K562 (cell line): ENCODE results near the gene ZBP1. TPM values are rescaled to one million over a fixed set of nuclear protein-coding genes. Genes with fewer than 3 reads are reported as not detected.

Source experiments
- ATAC-seq: fragments of 200-7000 bp; cut with Tn5 transposase; 3 replicates; pipeline ENCODE4 v1.9.1; 2020; ENCODE audit warnings: moderate library complexity
- BruUV-seq: library from RNA; stranded (reverse); fragments of 400-500 nt; replicated peaks from 2 replicates; lab custom pipeline; 2021; lab: Mats Ljungman, UMichigan
- CTCF ChIA-PET: fragments of 300-600 bp; formaldehyde crosslinking; extraction: SDS; loops from one replicate; lab custom pipeline; 2021; ENCODE audit warnings: low intra/inter-chr PET ratio; lab: Yijun Ruan, JAX
- POLR2A ChIA-PET: fragments of 300-600, 350-650 bp; sonication (Branson Sonifier 250); formaldehyde crosslinking; extraction: SDS; loops from one replicate; lab custom pipeline; 2021; ENCODE audit warnings: antibody characterized with exemption, inconsistent platforms; lab: Yijun Ruan, JAX
- DNase-seq, 4 experiments: peaks; one replicate each; pipeline versions ENCODE4 v3.0.0 to v3.0.0-alpha.2; 2011 to 2018; ENCODE audit warnings: low spot score in 3 of 4, mixed read lengths in 3 of 4; ENCODE audit errors: extremely low read depth in 1 of 4
- FAIRE-seq: peaks from 2 replicates; lab custom pipeline; 2011; peaks lifted over from hg19 to GRCh38; lab: Jason Lieb, UNC
- H2AFZ ChIP-seq: 2 replicates; pipeline ENCODE4 v1.6.0; 2011; ENCODE audit warnings: low read depth, low read length, control low read depth, inconsistent platforms
- H3K27ac ChIP-seq: fragments of 200-600 bp; 3 replicates; pipeline ENCODE4 v1.8.0; 2011; ENCODE audit warnings: low read depth, mild to moderate bottlenecking, control low read depth, inconsistent platforms, low read length, moderate library complexity, mixed read lengths; ENCODE audit errors: extremely low read depth
- H3K27me3 ChIP-seq, 2 experiments: fragments of 300-600 bp in 1 of 2; 2 replicates in 1 of 2; 3 replicates in 1 of 2; pipeline versions ENCODE4 v1.6.0 to v1.8.0; 2011; ENCODE audit warnings: inconsistent platforms in 2 of 2, low read length in 2 of 2, mild to moderate bottlenecking in 1 of 2, mixed read lengths in 1 of 2, moderate library complexity in 1 of 2; ENCODE audit not compliant: control insufficient read depth in 2 of 2, insufficient read depth in 2 of 2
- H3K36me3 ChIP-seq: fragments of 300-600 bp; 3 replicates; pipeline ENCODE4 v1.8.0; 2011; ENCODE audit warnings: mild to moderate bottlenecking, low read length, inconsistent platforms; ENCODE audit not compliant: control insufficient read depth, insufficient read depth
- H3K4me1 ChIP-seq, 2 experiments: fragments of 200-600 bp in 1 of 2; replicated peaks in 1 of 2; 2 replicates in 1 of 2; 3 replicates in 1 of 2; pipeline versions ENCODE4 v1.5.1 to v1.8.0; 2011; ENCODE audit warnings: inconsistent platforms in 2 of 2, low read length in 2 of 2, mild to moderate bottlenecking in 1 of 2, mixed read lengths in 1 of 2, moderate library complexity in 1 of 2; ENCODE audit not compliant: control insufficient read depth in 2 of 2, insufficient read depth in 2 of 2
- H3K4me2 ChIP-seq: 2 replicates; pipeline ENCODE4 v1.6.1; 2011; ENCODE audit warnings: low read length, control low read depth, inconsistent platforms, mixed read lengths; ENCODE audit not compliant: insufficient read depth
- H3K4me3 ChIP-seq: fragments of 200-600 bp; sonication (generic), shearing (Covaris generic); 2 replicates; pipeline ENCODE4 v1.5.1; 2016; ENCODE audit warnings: control low read depth, inconsistent platforms
- H3K79me2 ChIP-seq: fragments of 200-600 bp; 3 replicates; pipeline ENCODE4 v1.8.0; 2011; ENCODE audit warnings: low read length, inconsistent platforms; ENCODE audit not compliant: control insufficient read depth, insufficient read depth
- H3K9ac ChIP-seq, 2 experiments: 2 replicates each; pipeline versions ENCODE4 v1.6.0 to v1.6.1; 2011; ENCODE audit warnings: low read depth in 2 of 2, low read length in 2 of 2, control low read depth in 1 of 2, inconsistent platforms in 1 of 2, mild to moderate bottlenecking in 1 of 2, mixed read lengths in 1 of 2; ENCODE audit not compliant: insufficient read depth in 1 of 2
- H3K9me1 ChIP-seq: one replicate; pipeline ENCODE4 v1.6.0; 2011; ENCODE audit warnings: inconsistent platforms, mild to moderate bottlenecking, low read length, moderate library complexity; ENCODE audit not compliant: control insufficient read depth, insufficient read depth
- H3K9me3 ChIP-seq: replicated peaks from 2 replicates; pipeline ENCODE4 v1.5.1; 2011; ENCODE audit warnings: low read depth, low read length, inconsistent platforms; ENCODE audit not compliant: control insufficient read depth, insufficient read depth
- H4K20me1 ChIP-seq: replicated peaks from 2 replicates; pipeline ENCODE4 v1.6.1; 2011; ENCODE audit warnings: low read length, inconsistent platforms, mixed read lengths; ENCODE audit not compliant: control insufficient read depth, insufficient read depth
- CREM ChIP-seq: IDR thresholded peaks from 2 replicates; pipeline ENCODE4 v1.6.1; 2014; ENCODE audit warnings: antibody characterized with exemption, low read depth
- EHMT2 ChIP-seq: fragments of 450-650 bp; IDR thresholded peaks from 2 replicates; pipeline ENCODE4 v1.6.1; 2018; ENCODE audit warnings: antibody characterized with exemption
- ETV1 ChIP-seq: fragments of 450-650 bp; conservative IDR thresholded peaks from 2 replicates; pipeline ENCODE4 v1.6.1; 2016; ENCODE audit warnings: missing genetic modification characterization, control low read depth, low read depth, missing compliant biosample characterization
- MCM7 ChIP-seq, 2 experiments: fragments of 450-650 bp; IDR thresholded peaks; 2 replicates each; pipeline ENCODE4 v1.6.1; 2016 to 2018
- NCOA2 ChIP-seq, 2 experiments: fragments of 450-650 bp; IDR thresholded peaks; 2 replicates each; pipeline ENCODE4 v1.6.1; 2018; ENCODE audit warnings: mild to moderate bottlenecking in 2 of 2, moderate library complexity in 1 of 2; ENCODE audit not compliant: partially characterized antibody in 2 of 2
- RBM25 ChIP-seq: fragments of 200-400 bp; formaldehyde crosslinking; IDR thresholded peaks from 2 replicates; pipeline ENCODE4 v1.6.1; 2018; ENCODE audit warnings: low read length, low read depth, moderate library complexity; ENCODE audit not compliant: severe bottlenecking
- RBM34 ChIP-seq: fragments of 200-400 bp; formaldehyde crosslinking; IDR thresholded peaks from 2 replicates; pipeline ENCODE4 v1.6.1; 2018; ENCODE audit warnings: low read length, borderline replicate concordance; ENCODE audit not compliant: insufficient read depth
- USF1 ChIP-seq: sonication (generic); formaldehyde crosslinking; IDR thresholded peaks from 2 replicates; pipeline ENCODE4 v1.9.0; 2022; ENCODE audit warnings: mild to moderate bottlenecking, missing genetic modification reagents
- WGBS: fragments of 100-300 bp; shearing (Covaris generic); methylation state at CpG from one replicate; pipeline ENCODE4 v1.1.6; 2016; ENCODE audit warnings: low coverage, mixed read lengths; ENCODE audit not compliant: insufficient coverage; ENCODE audit errors: missing lambda C conversion rate; 5-methylcytosine and 5-hydroxymethylcytosine counted together
- in situ Hi-C: fragments of 300-500 bp; cut with MboI; formaldehyde crosslinking; loops from 4 replicates; pipeline ENCODE4 v1.15.0; 2018; ENCODE audit warnings: inconsistent platforms, mixed read lengths
- intact Hi-C: fragments of 100-400 bp; cut with micrococcal nuclease; formaldehyde crosslinking; loops from 2 replicates; pipeline ENCODE4 v1.14.2; 2022
- polyA plus RNA-seq, 8 experiments: library from polyadenylated mRNA; depleted of rRNA in 4 of 8; stranded (reverse) in 5 of 8; unstranded in 3 of 8; fragments of >200 nt; fragmentation: Nextera tagmentation in 2 of 8; fragmentation: Illumina TruSeq in 1 of 8; extraction: Ambion mirVana in 2 of 8; extraction: Trizol in 1 of 8; gene quantifications; 2 replicates each; pipeline versions ENCODE4 v1.2.1 to v1.2.3, GENCODE V29; 2011 to 2014; ENCODE audit warnings: inconsistent platforms in 1 of 8, missing spikeins in 1 of 8
- total RNA-seq, 7 experiments: library from RNA; depleted of rRNA in 6 of 7; stranded (reverse); fragments of >200 nt in 6 of 7; fragmentation: Illumina TruSeq in 2 of 7; extraction: Trizol in 2 of 7; gene quantifications; 2 replicates each; pipeline versions ENCODE4 v1.2.1 to v1.2.3, GENCODE V29; 2011 to 2021; ENCODE audit warnings: low replicate concordance in 1 of 7
- TF ChIP-seq, protein P1 (sequence below): sonication (generic); formaldehyde crosslinking; IDR thresholded peaks from 2 replicates; pipeline ENCODE4 v1.8.1; 2023; ENCODE audit warnings: mild to moderate bottlenecking, missing genetic modification reagents

Gene ZBP1
- total and polyA plus RNA-seq, 9 of the 15 experiments (the other 6 are each of a cell fraction or from before 2014, with no cell fraction given): not detected

GRCh38 chr20:57603120-57603519 is 17.1 kb downstream of the ZBP1 start (continued):
- peak; percentile 71 for TF ChIP-seq USF1 (CRISPR knock-in tag)
- TF ChIP-seq, protein P1, sequence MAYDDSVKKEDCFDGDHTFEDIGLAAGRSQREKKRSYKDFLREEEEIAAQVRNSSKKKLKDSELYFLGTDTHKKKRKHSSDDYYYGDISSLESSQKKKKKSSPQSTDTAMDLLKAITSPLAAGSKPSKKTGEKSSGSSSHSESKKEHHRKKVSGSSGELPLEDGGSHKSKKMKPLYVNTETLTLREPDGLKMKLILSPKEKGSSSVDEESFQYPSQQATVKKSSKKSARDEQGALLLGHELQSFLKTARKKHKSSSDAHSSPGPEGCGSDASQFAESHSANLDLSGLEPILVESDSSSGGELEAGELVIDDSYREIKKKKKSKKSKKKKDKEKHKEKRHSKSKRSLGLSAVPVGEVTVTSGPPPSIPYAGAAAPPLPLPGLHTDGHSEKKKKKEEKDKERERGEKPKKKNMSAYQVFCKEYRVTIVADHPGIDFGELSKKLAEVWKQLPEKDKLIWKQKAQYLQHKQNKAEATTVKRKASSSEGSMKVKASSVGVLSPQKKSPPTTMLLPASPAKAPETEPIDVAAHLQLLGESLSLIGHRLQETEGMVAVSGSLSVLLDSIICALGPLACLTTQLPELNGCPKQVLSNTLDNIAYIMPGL (CRISPR knock-in tag): no peak
- TF ChIP-seq EHMT2: no peak
- TF ChIP-seq MCM7 (IDR thresholded peaks at IDR 0.05): no peak
- TF ChIP-seq NCOA2 (IDR thresholded peaks at IDR 0.05; ENCODE audit: partially characterized antibody in 2 of 2): no peak
- no peak for TF ChIP-seq CREM
- TF ChIP-seq RBM34: no peak

DNA sequence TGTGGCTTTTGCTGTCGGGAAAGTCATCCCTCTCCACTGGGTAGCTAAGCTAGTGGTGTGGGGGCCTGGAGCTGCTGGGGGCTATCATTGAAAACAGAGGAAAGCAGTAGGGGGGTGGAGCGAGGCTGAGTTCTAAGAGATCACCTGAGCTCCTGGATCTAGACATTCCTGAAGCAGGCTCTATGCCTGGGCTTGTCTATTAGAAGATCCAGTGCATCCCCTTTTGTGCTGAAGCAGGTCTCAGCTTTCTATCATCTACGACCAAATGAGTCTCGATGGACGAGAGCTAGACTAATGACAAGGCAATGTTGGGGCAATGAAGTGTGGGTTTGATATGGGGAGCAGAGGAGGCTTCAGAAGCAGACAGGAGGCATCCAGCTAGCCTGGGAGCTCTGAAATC is 18.5 kb downstream of the ZBP1 start:
- no peak overlapping the region for H3K4me3 ChIP-seq
- CTCF ChIA-PET: no interaction called here
- H3K9ac ChIP-seq: no peak overlapping the region
- FAIRE-seq (no peak), ATAC-seq (no peak), DNase-seq (no peak)
- H3K9me3 ChIP-seq: peaks cover 7% of the 10 kb centered on the region; the same call in 1 of the 2 replicates
- POLR2A ChIA-PET: interaction anchor here (0.5 to 1.7 kb wide), 4 partner anchors 9 to 609 kb away, joined by 3 to 4 read pairs (median 3); no protein-coding TSS in a partner anchor
- H3K9me1 ChIP-seq: no peaks in the 10 kb centered on the region
- 0 out of 2 replicates have a peak, but pooled peaks cover 5% of the 10 kb centered on the region for H4K20me1 ChIP-seq
- intact Hi-C loops (no loop called here), in situ Hi-C loops (loop anchor here (25.0 kb wide), 1 partner anchor 611 kb away; no protein-coding TSS in a partner anchor)
- WGBS: 0% methylated on average over 5 of the region's 5 CpGs
- H3K4me2 ChIP-seq: no peak overlapping the region
- H3K79me2 ChIP-seq: no peaks in the 10 kb centered on the region
- H3K27me3 ChIP-seq: peaks cover 6 to 54% of the 10 kb centered on the region in 2 experiments; a peak in 3 of 5 replicates
- no peak overlapping the region for H3K27ac ChIP-seq
- H2AFZ ChIP-seq: no peak overlapping the region
- H3K4me1 ChIP-seq: peaks cover 1 to 6% of the 10 kb centered on the region in 2 experiments; a peak in 4 of 5 replicates
- no peaks in the 10 kb centered on the region for H3K36me3 ChIP-seq
- no TSS peak for BruUV-seq
- TF ChIP-seq ETV1 (tag) (no peak), RBM25 (peak; percentile 11)
